ENCODE measurements around the gene AURKAIP1.

The AURKAIP1 gene

GRCh38 chr1:1345860-1346500, 29.0 kb downstream of the AURKAIP1 start:
- DNase-seq = no peak

- no peak for DNase-seq
These were observed 29.6 kb downstream of the AURKAIP1 start for GRCh38 chr1:1345384-1345783.

- peak; percentile 67 for DNase-seq
These were observed 30.2 kb downstream of the AURKAIP1 start for GRCh38 chr1:1344655-1345361.

GRCh38 chr1:1343811-1344421, 31.1 kb downstream of the AURKAIP1 start:
- DNase-seq = no peak

GRCh38 chr1:1342584-1343115, 32.4 kb downstream of the AURKAIP1 start:
- DNase-seq = no peak

GRCh38 chr1:1342061-1342562, 32.9 kb downstream of the AURKAIP1 start:
- no peak for DNase-seq

- DNase-seq = no peak
These were observed 33.4 kb downstream of the AURKAIP1 start for GRCh38 chr1:1341549-1342021.

- DNase-seq = no peak
These were observed 34.0 kb downstream of the AURKAIP1 start for GRCh38 chr1:1340791-1341548.

- DNase-seq = no peak
These were observed 34.8 kb downstream of the AURKAIP1 start for GRCh38 chr1:1340185-1340584.

- DNase-seq = no peak
These were observed 36.7 kb downstream of the AURKAIP1 start for GRCh38 chr1:1338278-1338677.

- DNase-seq = peak; percentile 31
These were observed 37.2 kb downstream of the AURKAIP1 start for GRCh38 chr1:1337793-1338147.

GRCh38 chr1:1336931-1337792, 37.8 kb downstream of the AURKAIP1 start:
- no peak for DNase-seq

GRCh38 chr1:1336446-1336845, 38.6 kb downstream of the AURKAIP1 start:
- DNase-seq = no peak

- DNase-seq = no peak
These were observed 39.2 kb downstream of the AURKAIP1 start for GRCh38 chr1:1335792-1336248.

- no peak for DNase-seq
These were observed 39.7 kb downstream of the AURKAIP1 start for GRCh38 chr1:1335283-1335682.

GRCh38 chr1:1334835-1335234, 40.2 kb downstream of the AURKAIP1 start:
- no peak for DNase-seq

GRCh38 chr1:1333551-1334241, 41.3 kb downstream of the AURKAIP1 start:
- no peak for DNase-seq

GRCh38 chr1:1332774-1333480, 42.1 kb downstream of the AURKAIP1 start:
- DNase-seq = no peak

GRCh38 chr1:1332031-1332755, 42.8 kb downstream of the AURKAIP1 start:
- no peak for DNase-seq
